ENCODE data around the gene AGPAT2. TPM values are rescaled to one million over a fixed set of nuclear protein-coding genes. Genes with fewer than 3 reads are reported as not detected.
"Not testable (repeated sequence)": the region's sequence is repeated elsewhere in the genome, so short reads cannot be mapped to it uniquely, and the experiment has no call there.

AGPAT2 gene
- total RNA-seq, 4 donors from 2014 or later: 28.8 to 43.6 (median 38.4) TPM

GRCh38 chr9:136642439-136642921, 44.8 kb downstream of the AGPAT2 start:
- Histone ChIP-seq H3K4me1 (peaks cover 0 to 22% (median 12%) of the 10 kb centered on the region in 3 donors), H3K4me3 (no peak overlapping the region), H3K27me3 (peaks cover 56% of the 10 kb centered on the region), H3K9me3 (no peaks in the 10 kb centered on the region), H3K36me3 (no peaks in the 10 kb centered on the region), H3K27ac (no peak overlapping the region)
- no peak for TF ChIP-seq POLR2A (IDR thresholded peaks at IDR 0.05)
- TF ChIP-seq POLR2AphosphoS5 (IDR thresholded peaks at IDR 0.05): peak; percentile 40
- 19 to 37% methylated on average over 5 to 7 of the region's 7 CpGs for WGBS, 2 donors (ENCODE audit: low coverage in 1 of 2)
- no peak for ATAC-seq

- no peak overlapping the region for H3K4me3 ChIP-seq
- no peaks in the 10 kb centered on the region for H3K9me3 ChIP-seq
- ATAC-seq: no peak
- peaks cover 40% of the 10 kb centered on the region for H3K27me3 ChIP-seq
- H3K4me1 ChIP-seq: peaks cover 0 to 18% (median 11%) of the 10 kb centered on the region in 3 donors
- WGBS, 2 donors (ENCODE audit: low coverage in 1 of 2): 63% methylated on average over 21 of the region's 32 CpGs; no CpG with 5 or more reads in 1 of the 2 donors
- H3K27ac ChIP-seq: no peak overlapping the region
- H3K36me3 ChIP-seq: no peaks in the 10 kb centered on the region
- no peak for TF ChIP-seq EP300 (IDR thresholded peaks at IDR 0.05)
- no peak for TF ChIP-seq CTCF (IDR thresholded peaks at IDR 0.05)
- no peak for TF ChIP-seq POLR2A (IDR thresholded peaks at IDR 0.05)
- no peak for TF ChIP-seq POLR2AphosphoS5 (IDR thresholded peaks at IDR 0.05)
These were observed 46.8 kb downstream of the AGPAT2 start for GRCh38 chr9:136640171-136641111.

- ATAC-seq: no peak
- no peak for TF ChIP-seq POLR2AphosphoS5 (IDR thresholded peaks at IDR 0.05)
- no peak for TF ChIP-seq CTCF (IDR thresholded peaks at IDR 0.05)
- TF ChIP-seq POLR2A (IDR thresholded peaks at IDR 0.05): no peak
- no peak for TF ChIP-seq EP300 (IDR thresholded peaks at IDR 0.05)
- Histone ChIP-seq H3K4me3 (no peak overlapping the region), H3K9me3 (no peaks in the 10 kb centered on the region), H3K4me1 (peaks cover 0 to 17% (median 0%) of the 10 kb centered on the region in 3 donors), H3K27me3 (peaks cover 30% of the 10 kb centered on the region), H3K27ac (no peak overlapping the region), H3K36me3 (no peaks in the 10 kb centered on the region)
- 85 to 87% methylated on average over 7 to 11 of the region's 11 CpGs for WGBS, 2 donors (ENCODE audit: low coverage in 1 of 2)
These were observed 52.4 kb downstream of the AGPAT2 start for GRCh38 chr9:136634904-136635303.

- Histone ChIP-seq H3K27me3 (peaks cover 47% of the 10 kb centered on the region), H3K4me1 (peaks cover 0 to 18% (median 0%) of the 10 kb centered on the region in 3 donors)
- not testable (repeated sequence) for H3K9me3 ChIP-seq, ATAC-seq, H3K27ac ChIP-seq, H3K4me3 ChIP-seq, H3K36me3 ChIP-seq
- 62 to 67% methylated on average over 11 to 24 of the region's 36 CpGs for WGBS, 2 donors (ENCODE audit: low coverage in 1 of 2)
These were observed 54.7 kb downstream of the AGPAT2 start for GRCh38 chr9:136632491-136633106.

- H3K27me3 ChIP-seq: peaks cover 47% of the 10 kb centered on the region
- not testable (repeated sequence) for H3K4me3 ChIP-seq, H3K9me3 ChIP-seq, ATAC-seq, H3K27ac ChIP-seq, H3K36me3 ChIP-seq
- H3K4me1 ChIP-seq: peaks cover 0 to 18% (median 0%) of the 10 kb centered on the region in 3 donors
- 39 to 45% methylated on average over 9 to 10 of the region's 13 CpGs for WGBS, 2 donors (ENCODE audit: low coverage in 1 of 2)
These were observed 55.2 kb downstream of the AGPAT2 start for GRCh38 chr9:136632072-136632471.

All from gastroesophageal sphincter (tissue), 4 donors.